Adipocyte (in vitro differentiated cells): ENCODE data around the gene SEMA4D.

Experiments
- DNase-seq: peaks from one replicate; pipeline ENCODE4 v3.0.0-alpha.2; 2015; ENCODE audit warnings: low read depth
- H3K27me3 ChIP-seq: replicated peaks from 2 replicates; pipeline ENCODE4 v1.7.0; 2013; ENCODE audit warnings: mild to moderate bottlenecking, low read length, moderate library complexity; ENCODE audit not compliant: control insufficient read depth, insufficient read depth
- H3K36me3 ChIP-seq: 2 replicates; pipeline ENCODE4 v1.7.0; 2013; ENCODE audit warnings: low read length, mild to moderate bottlenecking, moderate library complexity; ENCODE audit not compliant: control insufficient read depth, insufficient read depth, severe bottlenecking
- H3K4me1 ChIP-seq: 2 replicates; pipeline ENCODE4 v1.7.0; 2013; ENCODE audit warnings: mild to moderate bottlenecking, low read length, moderate library complexity; ENCODE audit not compliant: control insufficient read depth, insufficient read depth
- H3K4me3 ChIP-seq: 2 replicates; pipeline ENCODE4 v1.7.0; 2013; ENCODE audit warnings: mild to moderate bottlenecking, low read length, moderate library complexity
- H3K9ac ChIP-seq: 2 replicates; pipeline ENCODE4 v1.7.0; 2013; ENCODE audit warnings: mild to moderate bottlenecking, low read length, moderate library complexity
- H3K9me3 ChIP-seq: 2 replicates; pipeline ENCODE4 v1.7.0; 2013; ENCODE audit warnings: mild to moderate bottlenecking, low read length, moderate library complexity; ENCODE audit not compliant: control insufficient read depth

Gene SEMA4D

GRCh38 chr9:89536600-89536999, 38.7 kb upstream of the SEMA4D start:
- no peak for DNase-seq
- H3K36me3 ChIP-seq, result no peaks in the 10 kb centered on the region
- peaks cover 41% of the 10 kb centered on the region for H3K27me3 ChIP-seq
- no peak overlapping the region for H3K9ac ChIP-seq
- H3K4me1 ChIP-seq, result no peaks in the 10 kb centered on the region
- H3K9me3 ChIP-seq, result no peaks in the 10 kb centered on the region
- no peak overlapping the region for H3K4me3 ChIP-seq

DNA sequence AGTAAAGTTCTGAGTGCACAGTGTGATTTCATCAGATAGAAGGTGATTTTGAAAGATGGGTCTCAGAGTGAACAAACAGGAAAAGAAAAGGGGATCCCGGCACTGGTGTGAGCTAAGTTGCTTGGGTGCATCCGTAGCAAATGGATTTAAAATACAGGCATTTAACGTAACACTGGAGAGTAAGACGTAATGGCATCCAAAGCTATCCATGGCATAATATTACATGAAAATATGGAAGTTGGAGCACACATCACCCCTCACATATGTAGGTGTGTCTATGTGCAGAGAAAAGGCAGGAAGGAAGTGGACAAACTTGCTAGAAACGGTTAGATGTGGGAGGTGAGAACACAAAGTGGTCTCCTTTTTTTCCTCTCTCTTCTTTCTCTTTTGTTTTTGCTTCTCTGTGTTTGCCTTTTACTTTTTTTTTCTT, 38.2 kb upstream of the SEMA4D start:
- no peak overlapping the region for H3K9ac ChIP-seq
- H3K27me3 ChIP-seq, result peaks cover 38% of the 10 kb centered on the region
- no peaks in the 10 kb centered on the region for H3K4me1 ChIP-seq
- H3K9me3 ChIP-seq, result no peaks in the 10 kb centered on the region
- H3K36me3 ChIP-seq, result no peaks in the 10 kb centered on the region
- H3K4me3 ChIP-seq, result no peak overlapping the region
- DNase-seq, result no peak

DNA sequence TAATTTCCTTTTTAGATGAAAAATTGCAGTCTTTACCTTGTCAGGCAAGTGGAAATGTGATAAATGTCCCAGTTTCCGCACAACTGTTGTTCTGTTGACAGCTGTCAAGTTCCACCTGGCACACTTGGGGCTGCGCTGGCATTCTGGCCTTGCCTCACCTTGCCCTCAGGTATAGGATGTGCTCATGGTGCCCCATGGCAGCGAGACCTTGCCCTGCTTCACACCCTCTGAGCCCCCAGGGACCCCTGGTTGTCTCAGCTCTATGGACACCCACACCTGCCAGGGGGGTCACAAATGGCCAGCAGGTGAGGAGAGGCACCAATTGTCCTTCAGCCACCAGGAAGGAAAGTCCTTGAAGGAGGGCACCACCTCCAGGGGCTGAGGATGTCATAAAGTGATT, 37.5 kb upstream of the SEMA4D start:
- no peak overlapping the region for H3K9ac ChIP-seq
- H3K9me3 ChIP-seq, result peaks cover 3% of the 10 kb centered on the region
- no peak overlapping the region for H3K4me3 ChIP-seq
- H3K4me1 ChIP-seq, result no peaks in the 10 kb centered on the region
- H3K27me3 ChIP-seq, result peaks cover 35% of the 10 kb centered on the region
- DNase-seq, result no peak
- no peaks in the 10 kb centered on the region for H3K36me3 ChIP-seq

- Histone ChIP-seq H3K36me3 (no peaks in the 10 kb centered on the region), H3K27me3 (peaks cover 41% of the 10 kb centered on the region), H3K4me1 (no peaks in the 10 kb centered on the region), H3K4me3 (no peak overlapping the region), H3K9ac (no peak overlapping the region), H3K9me3 (peaks cover 3% of the 10 kb centered on the region)
- DNase-seq, result no peak
These were observed 36.8 kb upstream of the SEMA4D start for GRCh38 chr9:89534515-89535287.

DNA sequence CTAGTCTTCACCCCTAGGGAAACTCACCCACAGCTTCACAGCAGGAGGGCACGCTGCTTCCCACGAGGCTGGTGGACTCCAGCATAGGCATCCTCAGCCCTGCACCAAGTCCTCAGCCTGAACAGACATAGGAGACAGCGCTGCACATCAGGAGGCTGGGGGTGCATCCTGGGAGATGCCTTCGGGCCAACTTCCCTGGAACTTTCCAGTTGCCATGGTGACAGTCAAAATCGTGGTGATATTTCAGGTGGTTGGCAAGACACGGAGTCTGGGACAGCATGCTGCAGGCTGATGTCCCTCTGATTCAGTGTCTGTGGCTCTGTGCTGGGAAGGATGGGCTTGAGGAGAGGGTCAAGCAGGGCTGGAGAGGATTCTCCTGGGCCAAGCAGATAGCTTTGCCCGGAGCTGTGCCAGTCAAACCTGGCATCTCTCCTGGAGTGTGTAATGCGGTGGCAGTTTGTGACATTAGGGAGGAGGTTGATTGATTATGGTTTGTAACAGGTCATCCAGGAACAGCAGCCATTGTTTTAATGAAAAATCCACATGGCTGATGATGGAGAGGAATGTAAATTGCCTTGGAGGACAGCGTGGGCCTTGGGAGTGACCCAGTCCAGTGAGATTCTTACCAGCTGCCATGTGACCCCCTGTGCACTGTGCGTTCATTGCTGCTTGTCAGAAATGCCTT, 35.6 kb upstream of the SEMA4D start:
- Histone ChIP-seq H3K9me3 (peaks cover 3% of the 10 kb centered on the region), H3K4me1 (no peaks in the 10 kb centered on the region), H3K27me3 (peaks cover 49% of the 10 kb centered on the region), H3K9ac (no peak overlapping the region), H3K36me3 (no peaks in the 10 kb centered on the region), H3K4me3 (no peak overlapping the region)
- DNase-seq, result no peak

DNA sequence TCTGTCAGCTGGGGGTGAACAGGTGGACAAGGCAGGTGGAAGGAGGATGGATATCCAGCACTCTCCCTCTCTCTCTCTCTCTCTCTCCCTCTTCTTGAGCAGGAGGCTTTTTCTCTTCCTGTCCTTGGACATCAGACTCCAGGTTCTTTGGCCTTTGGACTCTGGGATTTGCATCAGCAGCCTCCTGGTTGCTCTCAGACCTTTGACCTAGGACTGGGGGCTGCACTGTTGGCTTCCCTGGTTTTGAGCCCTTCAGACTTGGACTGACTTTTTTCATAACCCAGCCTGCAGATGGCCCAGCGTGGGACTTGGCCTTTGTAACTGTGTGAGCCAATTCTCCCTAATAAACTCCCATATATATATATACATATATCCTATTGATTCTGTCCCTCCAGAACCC, 35.0 kb upstream of the SEMA4D start:
- H3K4me1 ChIP-seq, result no peaks in the 10 kb centered on the region
- H3K36me3 ChIP-seq, result no peaks in the 10 kb centered on the region
- H3K4me3 ChIP-seq, result no peak overlapping the region
- H3K27me3 ChIP-seq, result peaks cover 54% of the 10 kb centered on the region
- H3K9me3 ChIP-seq, result peaks cover 9% of the 10 kb centered on the region
- H3K9ac ChIP-seq, result no peak overlapping the region
- no peak for DNase-seq

DNA sequence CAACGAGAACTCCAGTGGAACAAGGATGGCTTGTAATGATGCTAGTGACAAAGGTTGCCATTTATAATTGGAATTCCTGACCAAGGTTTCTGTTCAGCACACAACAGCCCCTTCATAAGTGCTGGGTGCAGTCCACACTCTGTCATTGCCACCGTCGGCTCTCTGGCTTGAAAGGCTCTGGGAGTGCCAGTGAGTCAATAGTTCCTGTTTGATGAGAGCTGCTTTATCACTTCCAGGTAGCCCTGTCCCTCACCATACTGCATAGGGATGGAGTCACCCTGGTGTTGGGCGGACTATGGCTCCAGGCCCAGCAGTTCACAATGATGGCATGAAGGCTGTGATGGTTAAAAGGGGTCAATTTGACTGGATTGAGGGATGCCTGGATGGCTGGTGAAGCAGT, 34.6 kb upstream of the SEMA4D start:
- H3K4me3 ChIP-seq, result no peak overlapping the region
- no peak for DNase-seq
- H3K27me3 ChIP-seq, result peaks cover 58% of the 10 kb centered on the region
- peaks cover 9% of the 10 kb centered on the region for H3K9me3 ChIP-seq
- H3K4me1 ChIP-seq, result no peaks in the 10 kb centered on the region
- H3K36me3 ChIP-seq, result no peaks in the 10 kb centered on the region
- no peak overlapping the region for H3K9ac ChIP-seq

GRCh38 chr9:89531766-89532165, 33.9 kb upstream of the SEMA4D start:
- no peaks in the 10 kb centered on the region for H3K4me1 ChIP-seq
- H3K36me3 ChIP-seq, result no peaks in the 10 kb centered on the region
- no peak overlapping the region for H3K9ac ChIP-seq
- H3K27me3 ChIP-seq, result peaks cover 61% of the 10 kb centered on the region
- DNase-seq, result no peak
- no peak overlapping the region for H3K4me3 ChIP-seq
- H3K9me3 ChIP-seq, result peaks cover 9% of the 10 kb centered on the region

- no peak for DNase-seq
- peaks cover 9% of the 10 kb centered on the region for H3K9me3 ChIP-seq
These were observed 32.8 kb upstream of the SEMA4D start for GRCh38 chr9:89530726-89531125.

GRCh38 chr9:89529243-89530035, 31.5 kb upstream of the SEMA4D start:
- H3K36me3 ChIP-seq, result no peaks in the 10 kb centered on the region
- no peak overlapping the region for H3K4me3 ChIP-seq
- no peaks in the 10 kb centered on the region for H3K4me1 ChIP-seq
- H3K9me3 ChIP-seq, result peaks cover 9% of the 10 kb centered on the region
- no peak overlapping the region for H3K9ac ChIP-seq
- H3K27me3 ChIP-seq, result peaks cover 70% of the 10 kb centered on the region
- no peak for DNase-seq

More at GRCh38 chr9:89530726-89531125, 32.8 kb upstream of the SEMA4D start:
- no peak overlapping the region for H3K4me3 ChIP-seq
- no peaks in the 10 kb centered on the region for H3K36me3 ChIP-seq
- H3K9ac ChIP-seq, result no peak overlapping the region
- H3K4me1 ChIP-seq, result no peaks in the 10 kb centered on the region
- peaks cover 70% of the 10 kb centered on the region for H3K27me3 ChIP-seq

GRCh38 chr9:89528540-89528939, 30.6 kb upstream of the SEMA4D start:
- Histone ChIP-seq H3K4me1 (no peaks in the 10 kb centered on the region), H3K27me3 (peaks cover 71% of the 10 kb centered on the region), H3K4me3 (no peak overlapping the region), H3K9ac (no peak overlapping the region), H3K36me3 (no peaks in the 10 kb centered on the region), H3K9me3 (peaks cover 9% of the 10 kb centered on the region)
- DNase-seq, result no peak
